ENCODE data around the gene SLIT3. TPM values are rescaled to one million over a fixed set of nuclear protein-coding genes. Genes with fewer than 3 reads are reported as not detected.

The SLIT3 gene
- total RNA-seq, 1 experiment from 2014 or later: not detected

DNA sequence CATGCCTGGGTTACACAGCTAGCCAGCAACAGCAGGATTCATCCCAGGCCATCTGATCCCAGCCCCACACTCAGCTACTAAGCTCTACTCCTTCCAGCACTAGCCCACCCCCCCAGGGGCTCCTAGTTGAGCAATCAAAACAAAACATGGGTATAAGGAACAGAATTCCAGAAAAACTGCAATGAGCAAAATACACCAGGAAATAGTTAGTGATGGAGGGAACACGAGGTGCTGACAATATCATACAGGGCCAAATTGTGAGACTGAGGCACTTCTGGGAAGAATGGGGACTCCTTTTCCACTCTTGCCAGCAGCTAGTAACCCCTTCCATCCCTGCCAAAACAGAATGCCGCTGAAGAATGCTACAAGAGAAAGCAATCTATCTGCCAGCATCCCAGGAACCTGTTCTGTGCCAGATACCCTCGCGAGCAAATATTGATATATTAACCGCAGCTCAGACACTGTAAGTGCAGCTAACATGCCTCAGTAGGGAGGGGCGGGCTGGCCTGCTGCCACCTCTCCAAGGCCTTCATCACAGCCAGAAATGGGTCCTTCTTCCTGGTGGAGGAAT, 161.4 kb downstream of the SLIT3 start:
- Histone ChIP-seq H3K9me3 (ENCODE audit: low read length) (no peaks in the 10 kb centered on the region), H3K4me2 (ENCODE audit: low read depth, low read length, poor library complexity, severe bottlenecking) (no peak overlapping the region), H3K4me1 (ENCODE audit: low read length) (no peaks in the 10 kb centered on the region), H3K79me2 (ENCODE audit: low read length) (no peaks in the 10 kb centered on the region), H4K20me1 (ENCODE audit: insufficient read depth, low read depth, low read length) (no peaks in the 10 kb centered on the region), H3K27me3 (ENCODE audit: low read length) (no peaks in the 10 kb centered on the region), H3K36me3 (ENCODE audit: insufficient read depth, low read length) (no peaks in the 10 kb centered on the region), H3K9me2 (replicated peaks; ENCODE audit: insufficient read depth, low read length) (no peaks in the 10 kb centered on the region), H3K9ac (ENCODE audit: low read length) (no peak overlapping the region), H3K27ac (ENCODE audit: low read length) (no peak overlapping the region), H2AFZ (ENCODE audit: low read length) (no peak overlapping the region), H3K4me3 (ENCODE audit: low read length) (no peak overlapping the region)
- DNase-seq: no peak

DNA sequence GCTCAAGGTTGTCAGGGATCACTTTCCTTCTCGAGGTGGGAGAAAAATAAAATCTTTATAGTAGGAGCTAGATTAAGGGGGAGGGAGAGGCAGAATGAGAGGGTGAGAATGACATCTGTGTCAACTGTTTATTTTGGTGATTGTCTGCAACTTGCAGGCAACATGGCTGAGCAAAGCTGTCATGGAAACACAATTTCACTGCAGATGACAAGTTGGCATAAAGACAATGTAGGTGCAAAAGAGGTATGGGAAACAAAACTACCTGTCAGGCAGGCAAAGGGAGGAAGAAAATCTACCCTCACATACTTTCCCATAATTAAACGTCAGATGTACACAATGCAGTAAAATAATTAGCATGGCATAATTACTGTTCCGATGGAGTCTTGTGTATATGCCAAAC, 167.4 kb downstream of the SLIT3 start:
- DNase-seq: no peak
- Histone ChIP-seq H3K4me2 (ENCODE audit: low read depth, low read length, poor library complexity, severe bottlenecking) (no peak overlapping the region), H3K27ac (ENCODE audit: low read length) (no peak overlapping the region), H2AFZ (ENCODE audit: low read length) (no peak overlapping the region), H3K36me3 (ENCODE audit: insufficient read depth, low read length) (no peaks in the 10 kb centered on the region), H3K9me3 (ENCODE audit: low read length) (no peaks in the 10 kb centered on the region), H3K9me2 (replicated peaks; ENCODE audit: insufficient read depth, low read length) (no peaks in the 10 kb centered on the region), H3K4me3 (ENCODE audit: low read length) (no peak overlapping the region), H3K79me2 (ENCODE audit: low read length) (no peaks in the 10 kb centered on the region), H4K20me1 (ENCODE audit: insufficient read depth, low read depth, low read length) (no peaks in the 10 kb centered on the region), H3K9ac (ENCODE audit: low read length) (no peak overlapping the region), H3K4me1 (ENCODE audit: low read length) (no peaks in the 10 kb centered on the region), H3K27me3 (ENCODE audit: low read length) (no peaks in the 10 kb centered on the region)

DNA sequence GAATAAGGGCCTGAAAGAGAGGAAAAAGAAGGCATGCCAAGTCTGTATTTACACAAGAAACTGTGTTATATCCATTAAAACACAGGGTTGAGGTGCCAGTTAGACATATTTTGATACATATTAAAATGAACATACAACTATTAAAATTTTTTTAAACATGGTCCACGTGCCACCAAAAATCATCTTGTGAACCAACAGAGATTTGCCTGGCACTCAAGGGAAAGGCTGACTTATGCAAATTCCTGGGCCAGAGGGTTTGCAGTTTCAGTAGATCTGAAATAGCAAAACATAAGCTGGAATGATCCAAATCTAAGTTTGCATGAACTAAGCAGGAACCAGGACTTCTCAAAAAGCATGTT, 168.7 kb downstream of the SLIT3 start:
- Histone ChIP-seq H4K20me1 (ENCODE audit: insufficient read depth, low read depth, low read length) (no peaks in the 10 kb centered on the region), H3K27me3 (ENCODE audit: low read length) (no peaks in the 10 kb centered on the region), H3K4me2 (ENCODE audit: low read depth, low read length, poor library complexity, severe bottlenecking) (no peak overlapping the region), H3K4me1 (ENCODE audit: low read length) (no peaks in the 10 kb centered on the region), H3K9me2 (replicated peaks; ENCODE audit: insufficient read depth, low read length) (no peaks in the 10 kb centered on the region), H3K36me3 (ENCODE audit: insufficient read depth, low read length) (no peaks in the 10 kb centered on the region), H3K4me3 (ENCODE audit: low read length) (no peak overlapping the region), H3K9ac (ENCODE audit: low read length) (no peak overlapping the region), H3K27ac (ENCODE audit: low read length) (no peak overlapping the region), H3K79me2 (ENCODE audit: low read length) (no peaks in the 10 kb centered on the region), H3K9me3 (ENCODE audit: low read length) (no peaks in the 10 kb centered on the region), H2AFZ (ENCODE audit: low read length) (no peak overlapping the region)
- DNase-seq: no peak

DNA sequence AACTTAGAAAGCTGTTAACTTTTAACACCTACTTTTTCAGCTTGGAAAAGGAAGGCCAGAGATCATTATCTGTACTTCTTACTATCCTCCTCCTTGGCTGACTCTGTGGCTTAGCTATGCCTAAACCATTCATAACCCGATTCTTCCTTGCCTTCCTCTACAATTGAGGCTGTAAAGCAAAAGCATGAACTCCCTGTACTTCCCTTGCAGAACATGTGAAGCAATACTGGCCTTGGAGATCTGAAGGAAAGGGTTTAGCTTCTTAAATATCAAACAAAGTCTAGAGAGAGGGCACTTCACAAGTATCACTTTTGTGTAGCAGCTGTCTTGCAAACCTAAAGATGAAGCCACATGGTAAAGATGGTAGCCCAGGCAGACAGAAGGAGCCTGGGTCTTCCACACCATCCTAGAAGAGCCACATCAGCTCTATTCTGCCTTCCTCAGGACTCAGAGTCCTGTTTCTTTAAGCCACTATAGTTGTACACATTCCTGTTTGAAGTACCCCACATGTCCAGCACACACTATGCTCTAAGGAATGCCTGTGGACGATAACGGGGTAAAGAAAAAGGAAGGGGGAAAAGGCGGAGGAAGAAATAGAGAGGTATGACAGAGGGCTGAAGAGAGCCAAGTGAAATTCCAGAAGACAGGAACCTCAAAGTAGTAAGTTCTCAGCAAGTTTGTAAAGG, 169.2 kb downstream of the SLIT3 start:
- Histone ChIP-seq H3K36me3 (ENCODE audit: insufficient read depth, low read length) (no peaks in the 10 kb centered on the region), H3K4me2 (ENCODE audit: low read depth, low read length, poor library complexity, severe bottlenecking) (no peak overlapping the region), H3K4me1 (ENCODE audit: low read length) (no peaks in the 10 kb centered on the region), H4K20me1 (ENCODE audit: insufficient read depth, low read depth, low read length) (no peaks in the 10 kb centered on the region), H3K27me3 (ENCODE audit: low read length) (no peaks in the 10 kb centered on the region), H3K9ac (ENCODE audit: low read length) (no peak overlapping the region), H2AFZ (ENCODE audit: low read length) (no peak overlapping the region), H3K9me2 (replicated peaks; ENCODE audit: insufficient read depth, low read length) (no peaks in the 10 kb centered on the region), H3K4me3 (ENCODE audit: low read length) (no peak overlapping the region), H3K27ac (ENCODE audit: low read length) (no peak overlapping the region), H3K79me2 (ENCODE audit: low read length) (no peaks in the 10 kb centered on the region), H3K9me3 (ENCODE audit: low read length) (no peaks in the 10 kb centered on the region)
- DNase-seq: no peak

DNA sequence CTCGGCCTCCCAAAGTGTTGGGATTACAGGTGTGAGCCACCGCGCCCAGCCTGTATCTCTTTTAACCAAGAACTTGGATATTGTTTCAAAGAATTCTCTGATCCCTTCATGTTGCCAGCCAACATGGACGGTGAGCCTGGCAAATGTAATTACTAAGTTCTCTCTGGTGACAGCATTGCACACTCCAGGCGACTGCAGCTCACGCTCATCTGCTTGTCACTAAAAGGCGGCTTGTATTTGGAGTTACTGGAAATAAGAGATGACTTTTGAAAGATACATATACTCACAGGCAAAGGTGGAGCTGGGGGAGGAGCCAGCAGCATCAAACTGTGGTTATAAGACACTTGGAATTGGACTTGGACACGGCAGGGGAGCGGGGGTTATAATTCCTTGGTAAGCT, 172.3 kb downstream of the SLIT3 start:
- no peaks in the 10 kb centered on the region for H3K27me3 ChIP-seq (ENCODE audit: low read length)
- H3K9ac ChIP-seq (ENCODE audit: low read length): no peak overlapping the region
- no peak overlapping the region for H2AFZ ChIP-seq (ENCODE audit: low read length)
- H3K4me2 ChIP-seq (ENCODE audit: low read depth, low read length, poor library complexity, severe bottlenecking): no peak overlapping the region
- no peak overlapping the region for H3K4me3 ChIP-seq (ENCODE audit: low read length)
- H3K9me2 ChIP-seq (replicated peaks; ENCODE audit: insufficient read depth, low read length): no peaks in the 10 kb centered on the region
- no peaks in the 10 kb centered on the region for H3K4me1 ChIP-seq (ENCODE audit: low read length)
- no peaks in the 10 kb centered on the region for H3K9me3 ChIP-seq (ENCODE audit: low read length)
- no peak for DNase-seq
- no peaks in the 10 kb centered on the region for H4K20me1 ChIP-seq (ENCODE audit: insufficient read depth, low read depth, low read length)
- H3K36me3 ChIP-seq (ENCODE audit: insufficient read depth, low read length): no peaks in the 10 kb centered on the region
- no peaks in the 10 kb centered on the region for H3K79me2 ChIP-seq (ENCODE audit: low read length)
- no peak overlapping the region for H3K27ac ChIP-seq (ENCODE audit: low read length)

DNA sequence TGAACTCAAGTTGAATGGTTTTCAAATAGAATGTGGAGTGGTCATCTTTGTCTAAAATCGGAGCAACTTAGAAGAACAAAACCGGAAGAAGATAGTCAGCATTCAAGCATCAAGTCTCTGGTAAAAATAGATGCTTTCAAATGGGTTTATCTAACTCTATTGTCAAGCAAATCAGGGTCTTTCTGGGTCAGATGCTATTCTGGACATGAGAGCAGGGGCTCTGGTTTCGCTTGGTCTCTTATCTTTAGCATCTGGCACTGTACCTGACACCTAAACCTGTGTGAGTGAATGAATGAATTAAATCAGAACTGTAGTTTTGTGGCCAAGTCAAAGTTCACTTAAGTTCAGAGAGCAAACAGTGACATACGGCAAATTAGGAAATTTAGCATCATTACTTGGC, 173.5 kb downstream of the SLIT3 start:
- H4K20me1 ChIP-seq (ENCODE audit: insufficient read depth, low read depth, low read length): no peaks in the 10 kb centered on the region
- no peaks in the 10 kb centered on the region for H3K36me3 ChIP-seq (ENCODE audit: insufficient read depth, low read length)
- no peaks in the 10 kb centered on the region for H3K9me3 ChIP-seq (ENCODE audit: low read length)
- no peak for DNase-seq
- H3K79me2 ChIP-seq (ENCODE audit: low read length): no peaks in the 10 kb centered on the region
- H3K9ac ChIP-seq (ENCODE audit: low read length): no peak overlapping the region
- no peaks in the 10 kb centered on the region for H3K4me1 ChIP-seq (ENCODE audit: low read length)
- H3K4me2 ChIP-seq (ENCODE audit: low read depth, low read length, poor library complexity, severe bottlenecking): no peak overlapping the region
- H3K9me2 ChIP-seq (replicated peaks; ENCODE audit: insufficient read depth, low read length): no peaks in the 10 kb centered on the region
- no peak overlapping the region for H3K4me3 ChIP-seq (ENCODE audit: low read length)
- H2AFZ ChIP-seq (ENCODE audit: low read length): no peak overlapping the region
- no peaks in the 10 kb centered on the region for H3K27me3 ChIP-seq (ENCODE audit: low read length)
- H3K27ac ChIP-seq (ENCODE audit: low read length): no peak overlapping the region

DNA sequence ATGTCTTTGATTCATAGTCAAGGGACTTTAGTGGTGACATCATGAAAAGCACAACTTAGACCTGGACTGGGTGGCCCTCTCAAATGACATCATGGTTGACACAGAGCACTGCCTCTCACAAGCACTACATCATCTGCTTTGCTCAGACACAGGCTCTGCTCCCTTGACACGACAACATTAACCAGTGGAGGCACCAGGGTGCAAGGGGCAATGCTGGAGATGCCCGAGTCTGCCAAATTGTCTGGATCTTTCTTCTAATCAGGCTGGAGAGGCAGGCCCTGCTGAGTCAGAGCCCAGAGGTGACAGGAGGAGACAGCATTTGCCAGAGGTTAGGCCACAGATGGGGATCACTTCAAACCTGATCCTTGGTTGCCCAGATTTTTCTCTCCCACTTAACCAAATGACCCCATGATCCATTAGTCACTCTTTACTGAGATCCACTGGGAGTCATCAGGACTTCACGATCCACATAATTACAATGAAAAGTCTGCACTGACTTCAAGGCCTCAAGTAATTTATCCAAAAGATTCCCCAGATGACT, 174.4 kb downstream of the SLIT3 start:
- Histone ChIP-seq H3K36me3 (ENCODE audit: insufficient read depth, low read length) (no peaks in the 10 kb centered on the region), H3K4me3 (ENCODE audit: low read length) (no peak overlapping the region), H3K9me3 (ENCODE audit: low read length) (no peaks in the 10 kb centered on the region), H2AFZ (ENCODE audit: low read length) (no peak overlapping the region), H4K20me1 (ENCODE audit: insufficient read depth, low read depth, low read length) (no peaks in the 10 kb centered on the region), H3K27me3 (ENCODE audit: low read length) (no peaks in the 10 kb centered on the region), H3K27ac (ENCODE audit: low read length) (no peak overlapping the region), H3K9ac (ENCODE audit: low read length) (no peak overlapping the region), H3K4me1 (ENCODE audit: low read length) (no peaks in the 10 kb centered on the region), H3K9me2 (replicated peaks; ENCODE audit: insufficient read depth, low read length) (no peaks in the 10 kb centered on the region), H3K4me2 (ENCODE audit: low read depth, low read length, poor library complexity, severe bottlenecking) (no peak overlapping the region), H3K79me2 (ENCODE audit: low read length) (no peaks in the 10 kb centered on the region)
- no peak for DNase-seq

DNA sequence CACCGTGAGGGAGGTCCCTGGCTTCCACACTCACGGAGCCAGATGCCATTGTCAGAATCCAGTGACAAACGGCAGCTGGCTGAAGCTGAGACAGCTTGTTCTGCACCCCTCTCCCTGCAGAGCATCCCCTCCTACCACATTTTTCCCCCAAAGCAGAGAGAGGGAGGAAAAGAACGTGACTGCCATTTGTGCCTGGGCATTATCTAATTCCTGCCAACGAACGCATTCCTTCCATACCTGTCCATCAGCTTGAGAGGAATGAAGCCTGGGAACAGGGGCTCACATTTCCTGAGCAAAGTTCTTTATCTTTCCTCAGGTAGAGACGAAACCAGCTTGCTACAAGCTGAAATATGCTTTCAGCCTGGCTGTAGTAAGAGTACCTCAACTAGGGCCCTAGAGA, 175.4 kb downstream of the SLIT3 start:
- H3K79me2 ChIP-seq (ENCODE audit: low read length): no peaks in the 10 kb centered on the region

More for the DNA sequence above, 175.4 kb downstream of the SLIT3 start:
- H3K4me2 ChIP-seq (ENCODE audit: low read depth, low read length, poor library complexity, severe bottlenecking): no peak overlapping the region
- no peak overlapping the region for H3K4me3 ChIP-seq (ENCODE audit: low read length)
- H3K9me2 ChIP-seq (replicated peaks; ENCODE audit: insufficient read depth, low read length): no peaks in the 10 kb centered on the region
- H2AFZ ChIP-seq (ENCODE audit: low read length): no peak overlapping the region
- H3K9ac ChIP-seq (ENCODE audit: low read length): no peak overlapping the region
- H4K20me1 ChIP-seq (ENCODE audit: insufficient read depth, low read depth, low read length): no peaks in the 10 kb centered on the region
- no peak for DNase-seq
- H3K27ac ChIP-seq (ENCODE audit: low read length): no peak overlapping the region
- no peaks in the 10 kb centered on the region for H3K27me3 ChIP-seq (ENCODE audit: low read length)
- H3K36me3 ChIP-seq (ENCODE audit: insufficient read depth, low read length): no peaks in the 10 kb centered on the region
- no peaks in the 10 kb centered on the region for H3K4me1 ChIP-seq (ENCODE audit: low read length)
- H3K9me3 ChIP-seq (ENCODE audit: low read length): no peaks in the 10 kb centered on the region

Measured in Karpas-422 (cell line).